HG03432 (cell line): ENCODE results near the gene SNAPIN.
"Not testable (repeated sequence)": the region's sequence is repeated elsewhere in the genome, so short reads cannot be mapped to it uniquely, and the experiment has no call there.

Experiments used
- ATAC-seq: cut with Tn5 transposase; IDR thresholded peaks from one replicate; pipeline ENCODE4 v1.9.1; 2021; ENCODE audit warnings: mild to moderate bottlenecking, moderate library complexity; ENCODE audit not compliant: unreplicated experiment

The SNAPIN gene

DNA sequence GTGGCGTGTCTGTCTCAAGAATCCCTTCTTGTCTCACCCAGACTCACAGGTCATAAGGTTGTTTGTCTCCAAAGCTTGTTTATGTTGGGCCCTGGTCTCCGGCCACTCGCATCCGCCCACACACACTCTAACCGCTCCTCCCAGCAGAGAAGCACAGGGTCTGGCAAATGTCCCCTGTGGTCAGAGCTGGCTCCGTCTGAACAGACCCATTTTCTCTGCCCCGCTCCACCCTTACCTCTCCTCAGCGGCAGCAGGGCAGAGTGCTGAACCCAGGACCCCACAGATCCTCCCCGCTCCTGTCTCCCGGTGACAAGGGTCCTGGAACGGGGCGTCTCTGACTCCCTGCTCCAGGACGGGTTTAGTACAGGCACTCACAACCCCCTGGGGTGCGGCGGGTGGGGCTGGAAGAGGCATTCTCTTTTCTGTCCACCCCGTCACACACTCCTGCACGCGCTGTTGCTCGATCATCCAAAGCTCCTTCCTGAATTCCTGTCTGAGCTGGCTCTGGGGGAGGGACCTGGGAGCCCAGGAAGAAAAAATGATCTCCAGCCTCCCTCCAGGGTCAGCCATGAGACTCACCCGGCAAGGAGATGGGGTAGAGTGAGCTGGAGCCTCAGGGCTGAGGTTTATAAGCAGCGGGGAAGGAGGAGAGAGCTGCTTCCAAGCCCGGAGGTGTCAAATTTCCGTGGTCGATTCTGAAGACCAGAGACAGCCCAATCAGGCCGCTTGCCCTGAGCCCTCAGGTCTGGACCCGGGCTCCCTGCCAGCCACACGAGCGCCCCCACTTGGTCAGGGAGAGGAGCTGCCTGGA, 31.4 kb upstream of the SNAPIN start, which contains the start of gene S100A13:
TSS of gene S100A13 (minus strand) at position 602 of the 811 bp plus-strand sequence. CDS start 1,033 bp downstream, outside the sequence.
- peak; percentile 46 for ATAC-seq

- no peak for ATAC-seq
These were observed 30.5 kb upstream of the SNAPIN start, which contains the start of gene S100A1 for GRCh38 chr1:153627715-153628626. TSS of gene S100A1 (plus strand) at chr1:153628434. CDS start at chr1:153630522, 2,088 bp downstream.

DNA sequence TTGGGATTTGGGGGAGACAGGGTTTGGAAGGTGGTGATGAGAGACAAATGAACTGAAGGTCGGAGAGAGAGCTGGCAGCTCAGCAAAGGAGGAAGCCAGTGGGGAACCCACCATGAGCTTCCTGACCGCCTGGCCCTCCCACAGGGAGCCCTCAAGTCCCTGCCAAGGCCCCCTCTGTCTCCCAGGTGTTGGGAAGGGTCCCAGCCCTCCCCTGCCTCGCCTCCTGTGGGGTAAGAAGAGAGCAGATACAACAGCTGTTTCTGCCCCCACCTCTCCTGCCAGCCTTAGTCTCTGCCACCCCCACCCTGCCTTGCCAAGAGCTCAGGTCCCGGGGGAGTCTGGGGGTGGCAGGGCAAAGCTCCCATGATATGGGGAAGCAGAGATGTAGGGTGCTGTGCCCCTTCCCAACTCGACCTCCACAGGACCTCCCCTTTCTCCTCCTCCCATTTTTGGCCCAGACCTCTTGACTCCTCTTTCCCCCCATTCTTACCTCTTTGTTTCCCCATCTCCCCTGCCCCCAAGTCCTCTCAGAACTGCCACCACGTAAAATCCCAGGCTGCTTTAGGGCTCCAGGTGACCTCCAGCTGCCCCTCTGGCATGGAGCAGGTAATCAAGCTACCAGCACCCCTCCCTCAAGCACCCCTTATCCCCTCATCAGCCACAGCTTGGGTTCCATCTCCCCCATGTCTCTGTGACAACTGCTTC, 29.7 kb upstream of the SNAPIN start:
- no peak for ATAC-seq

DNA sequence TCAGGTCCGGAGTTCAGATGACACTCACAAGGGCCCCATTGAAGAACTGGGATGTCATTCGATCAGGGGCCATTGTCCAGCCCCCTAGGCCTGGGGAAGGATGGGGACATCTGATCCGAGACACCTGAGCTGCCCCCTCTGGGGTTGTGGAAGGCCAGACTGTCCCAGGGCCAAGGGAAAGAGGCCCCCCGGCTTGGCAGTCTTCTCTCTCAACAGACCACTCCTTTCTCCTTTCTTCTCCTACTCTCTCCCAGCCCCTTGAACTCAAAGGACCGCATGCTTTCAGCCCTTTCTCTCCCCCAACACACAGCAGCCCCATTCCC, 29.2 kb upstream of the SNAPIN start:
- ATAC-seq, result no peak

DNA sequence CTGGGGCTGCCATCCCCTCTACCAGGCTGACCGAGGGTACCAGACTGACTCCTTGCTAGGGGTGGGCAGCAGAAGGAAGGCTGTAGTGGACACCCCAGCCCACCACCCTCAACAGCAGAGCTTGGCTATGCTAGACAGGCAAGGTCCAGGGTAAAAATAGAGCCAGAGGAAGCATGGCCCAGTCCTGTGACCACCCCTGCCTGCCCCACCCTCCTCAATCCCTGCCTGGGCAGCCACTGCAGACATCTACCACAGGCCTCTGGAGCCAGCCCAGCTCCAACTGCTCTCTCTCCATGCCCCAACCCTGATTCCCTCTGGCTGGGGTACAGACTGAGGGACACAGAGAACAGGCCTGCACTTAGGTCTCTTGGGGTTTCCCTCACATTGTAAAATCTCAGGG, 28.5 kb upstream of the SNAPIN start:
- no peak for ATAC-seq

DNA sequence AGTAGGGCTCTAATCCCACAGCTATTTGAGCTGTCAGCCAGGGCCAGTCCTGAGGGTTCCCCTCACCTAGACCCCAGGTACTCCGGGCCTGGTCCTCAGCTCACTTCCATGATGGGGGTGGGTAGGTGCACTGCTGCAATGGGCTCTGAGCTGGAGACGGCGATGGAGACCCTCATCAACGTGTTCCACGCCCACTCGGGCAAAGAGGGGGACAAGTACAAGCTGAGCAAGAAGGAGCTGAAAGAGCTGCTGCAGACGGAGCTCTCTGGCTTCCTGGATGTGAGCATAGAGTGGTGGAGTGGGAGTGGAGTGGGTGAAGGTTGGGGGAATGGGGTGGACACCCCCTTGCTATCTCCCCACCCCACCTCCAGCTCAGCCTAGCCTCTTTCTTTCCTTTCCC, 28.1 kb upstream of the SNAPIN start:
- ATAC-seq, result no peak

DNA sequence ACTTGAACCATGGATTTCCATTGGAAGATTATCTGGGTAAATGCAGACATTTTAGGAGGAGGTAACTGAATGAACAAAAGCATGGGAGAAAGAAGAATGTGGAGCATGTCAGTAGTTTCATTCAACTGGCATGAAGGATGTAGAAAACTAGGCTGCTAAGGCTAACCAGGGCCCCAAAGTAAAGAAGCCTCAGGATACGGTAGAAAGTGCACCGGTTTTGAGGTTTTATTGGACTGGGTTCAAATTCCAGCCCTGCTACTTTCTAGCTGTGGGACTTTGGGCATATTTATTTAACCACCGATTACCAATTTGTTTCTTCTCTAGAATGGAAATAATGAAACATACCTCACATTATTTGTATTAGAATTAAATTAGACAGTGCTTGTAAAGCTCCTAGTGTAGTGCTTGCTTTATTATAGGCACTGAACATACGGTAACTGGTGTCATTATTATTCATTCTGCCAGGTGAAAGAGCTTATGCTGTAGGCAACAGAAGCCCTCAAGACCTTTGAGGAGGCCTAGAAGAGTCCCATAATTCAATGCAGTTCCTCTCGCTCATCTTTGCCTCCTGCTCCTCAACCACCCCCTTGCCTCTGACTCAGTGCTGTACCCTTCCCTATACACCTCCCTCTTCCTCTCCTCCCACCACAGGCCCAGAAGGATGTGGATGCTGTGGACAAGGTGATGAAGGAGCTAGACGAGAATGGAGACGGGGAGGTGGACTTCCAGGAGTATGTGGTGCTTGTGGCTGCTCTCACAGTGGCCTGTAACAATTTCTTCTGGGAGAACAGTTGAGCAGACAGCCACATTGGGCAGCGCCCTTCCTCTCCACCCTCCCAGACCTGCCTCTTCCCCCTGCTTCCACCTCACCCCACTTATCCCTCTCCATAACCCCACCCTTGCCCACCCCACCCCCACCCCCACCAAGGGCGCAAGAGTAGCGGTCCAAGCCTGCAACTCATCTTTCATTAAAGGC, 27.2 kb upstream of the SNAPIN start:
- ATAC-seq, result no peak

- no peak for ATAC-seq
These were observed 25.2 kb upstream of the SNAPIN start for GRCh38 chr1:153633161-153633753.

DNA sequence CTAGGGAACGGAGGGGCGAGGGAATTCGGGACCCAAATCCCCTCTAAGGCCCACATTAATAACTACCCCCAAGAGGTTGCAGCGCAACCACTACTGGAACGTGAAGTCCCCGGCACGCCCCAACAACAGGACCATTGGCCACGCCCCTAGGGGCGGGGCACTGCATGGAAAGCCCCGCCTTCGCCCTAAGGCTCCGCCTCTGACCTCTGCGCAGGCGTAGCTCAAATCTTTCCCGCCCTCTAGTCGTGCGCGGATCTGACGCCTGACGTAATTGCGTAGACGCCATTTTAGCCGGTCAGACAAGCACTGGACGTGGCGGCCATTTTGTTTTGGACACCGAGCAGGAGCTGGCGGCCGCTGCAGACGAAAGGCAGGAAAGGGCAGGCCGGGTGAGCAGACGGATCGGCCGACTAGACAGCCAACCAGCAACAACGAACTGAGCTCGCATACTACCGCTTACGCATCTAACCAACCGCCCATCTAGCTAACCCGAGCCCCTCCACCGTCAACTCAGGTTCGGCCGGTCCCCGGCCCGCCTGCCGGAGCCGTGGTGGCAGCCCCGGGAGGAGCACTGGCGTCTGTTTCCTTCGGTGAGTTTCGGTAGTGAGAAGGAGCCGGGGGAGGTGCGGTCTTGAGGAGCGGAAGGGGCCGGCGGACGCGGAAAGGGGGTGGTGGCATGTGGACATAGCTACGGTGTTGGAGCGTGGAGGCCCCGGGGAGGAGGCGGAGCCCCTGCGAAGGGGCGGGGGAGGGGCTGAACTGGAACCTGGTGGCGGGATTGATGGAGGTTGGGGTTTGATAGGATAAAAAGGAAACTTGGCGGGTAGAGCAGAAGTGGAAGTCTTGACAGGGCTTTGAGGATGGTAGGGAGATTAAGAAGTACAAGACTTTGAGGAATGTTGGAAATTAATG, 24.5 kb upstream of the SNAPIN start, which contains the start of gene CHTOP:
TSS of gene CHTOP (plus strand) at position 313 of the 912 bp plus-strand sequence. CDS start 2,523 bp downstream, outside the sequence.
- ATAC-seq, result peak; percentile 83

DNA sequence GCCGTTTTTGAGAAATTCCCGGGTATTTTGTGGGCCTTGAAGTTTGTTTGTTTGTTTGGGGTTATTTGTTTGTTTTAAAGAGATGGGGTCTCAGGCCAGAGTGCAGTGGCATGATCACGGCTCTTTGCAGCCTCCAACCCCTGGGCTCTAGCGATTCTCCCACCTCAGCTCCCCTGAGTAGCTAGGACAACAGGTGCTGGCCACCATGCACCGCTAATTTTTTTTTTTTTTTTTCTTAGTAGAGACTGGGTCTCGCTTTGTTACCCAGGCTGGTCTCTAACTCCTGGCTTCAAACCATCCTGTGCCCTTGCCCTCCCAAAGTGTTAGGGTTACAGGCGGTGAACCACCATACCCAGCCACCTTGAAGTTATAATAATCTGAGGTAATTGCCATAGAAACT, 22.6 kb upstream of the SNAPIN start:
- ATAC-seq, result no peak

GRCh38 chr1:153636312-153636711, 22.2 kb upstream of the SNAPIN start:
- ATAC-seq, result no peak

GRCh38 chr1:153638261-153638660, 20.2 kb upstream of the SNAPIN start:
- ATAC-seq, result no peak

DNA sequence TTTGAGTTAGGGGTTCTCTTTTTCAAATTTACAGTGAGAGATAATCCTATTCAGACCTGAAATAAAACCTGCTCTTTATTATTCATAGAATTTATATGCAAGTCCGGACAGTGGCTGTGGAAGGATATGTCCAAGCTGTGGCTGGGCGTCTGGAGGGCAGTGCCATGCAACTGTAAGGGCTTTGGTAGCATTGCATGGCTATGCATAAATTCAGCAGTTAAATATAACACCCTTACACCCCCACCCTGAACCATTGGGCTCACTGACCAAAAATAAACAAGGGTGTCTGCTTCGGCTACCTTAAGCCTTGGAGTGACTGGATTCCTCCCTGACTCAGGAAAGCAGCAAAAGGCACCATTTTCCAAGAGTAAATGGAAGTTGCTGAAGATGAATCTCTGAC, 19.2 kb upstream of the SNAPIN start:
- ATAC-seq, result no peak

DNA sequence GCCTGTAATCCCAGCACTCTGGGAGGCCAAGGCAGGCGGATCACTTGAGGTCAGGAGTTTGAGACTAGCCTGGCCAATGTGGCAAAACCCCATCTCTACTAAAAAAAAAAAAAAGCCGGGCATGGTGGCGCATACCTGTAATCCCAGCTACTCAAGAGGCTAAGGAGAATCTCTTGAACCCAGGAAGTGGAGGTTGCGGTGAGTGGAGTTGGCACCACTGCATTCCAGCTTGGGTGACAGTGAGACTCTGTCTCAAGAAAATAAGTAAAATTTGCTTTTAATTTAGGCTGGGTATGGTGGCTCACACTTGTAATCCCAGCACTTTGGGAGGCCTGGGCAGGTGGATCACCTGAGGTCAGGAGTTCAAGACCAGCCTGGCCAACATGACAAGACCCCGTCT, 18.3 kb upstream of the SNAPIN start:
- not testable (repeated sequence) for ATAC-seq

DNA sequence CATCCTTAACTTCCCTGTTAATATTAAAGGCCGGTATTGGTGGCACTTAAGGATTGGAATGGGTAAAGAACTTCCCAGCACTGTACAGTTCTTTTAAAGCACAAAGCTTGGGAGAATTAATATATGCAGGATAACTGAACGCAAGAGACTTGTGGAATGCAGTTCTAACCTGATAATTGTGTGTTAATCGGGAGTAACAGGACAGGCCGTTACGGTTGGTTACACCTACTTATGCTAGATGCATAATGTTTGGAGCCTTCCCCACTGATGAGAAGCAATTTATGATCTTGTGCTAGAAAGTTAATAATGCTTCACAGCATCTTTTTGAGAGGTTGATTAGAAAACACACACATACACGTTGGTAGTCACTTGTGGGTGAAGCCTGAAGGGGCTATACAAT, 17.6 kb upstream of the SNAPIN start:
- ATAC-seq, result no peak

GRCh38 chr1:153642161-153642560, 16.3 kb upstream of the SNAPIN start:
- ATAC-seq, result no peak

GRCh38 chr1:153643100-153643499, 15.4 kb upstream of the SNAPIN start:
- ATAC-seq, result no peak

GRCh38 chr1:153643816-153644215, 14.7 kb upstream of the SNAPIN start:
- no peak for ATAC-seq
